ENCODE results near the gene FOXN1.

The FOXN1 gene

GRCh38 chr17:28524476-28525424, 18.6 kb downstream of the FOXN1 start:
- H3K4me3 ChIP-seq (ENCODE audit: insufficient read depth, low read depth, low read length): no peak overlapping the region
- H3K36me3 ChIP-seq (ENCODE audit: control insufficient read depth, insufficient read depth, low read length): no peaks in the 10 kb centered on the region
- no peaks in the 10 kb centered on the region for H3K9me3 ChIP-seq (ENCODE audit: control insufficient read depth, low read length)
- no peaks in the 10 kb centered on the region for H3K27me3 ChIP-seq (ENCODE audit: control insufficient read depth, insufficient read depth, low read length, poor library complexity, severe bottlenecking)
- WGBS, 2 experiments: 95% methylated on average over 25 of the region's 25 CpGs
- no peak overlapping the region for H3K27ac ChIP-seq (ENCODE audit: insufficient read depth, low read depth, low read length, poor library complexity, severe bottlenecking)
- peaks cover 14% of the 10 kb centered on the region for H3K4me1 ChIP-seq (ENCODE audit: control insufficient read depth, insufficient read depth, low read length)

DNA sequence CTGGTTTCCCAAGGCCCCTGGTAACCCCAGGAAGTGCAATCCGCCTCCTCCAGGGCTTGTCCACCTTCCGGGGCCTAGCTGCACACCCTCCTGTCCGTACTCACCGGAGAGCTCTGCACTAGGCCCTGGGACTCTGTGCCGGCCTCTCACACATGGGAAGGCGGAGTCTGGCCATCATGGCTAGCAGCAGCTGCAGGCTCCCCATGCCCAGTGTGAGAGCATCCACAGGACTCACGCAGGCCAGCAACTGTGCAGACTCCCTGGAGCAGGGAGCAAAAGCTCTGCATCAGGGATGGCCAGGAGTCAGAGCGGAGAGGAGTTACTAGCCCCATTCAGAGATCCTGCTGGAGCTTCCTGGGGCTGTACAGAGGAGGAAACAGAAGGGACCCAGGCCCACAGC, 20.2 kb downstream of the FOXN1 start:
- no peak overlapping the region for H3K27ac ChIP-seq (ENCODE audit: insufficient read depth, low read depth, low read length, poor library complexity, severe bottlenecking)
- H3K4me3 ChIP-seq (ENCODE audit: insufficient read depth, low read depth, low read length): no peak overlapping the region
- 91% methylated on average over 8 of the region's 8 CpGs for WGBS, 2 experiments
- no peaks in the 10 kb centered on the region for H3K9me3 ChIP-seq (ENCODE audit: control insufficient read depth, low read length)
- H3K36me3 ChIP-seq (ENCODE audit: control insufficient read depth, insufficient read depth, low read length): no peaks in the 10 kb centered on the region
- H3K4me1 ChIP-seq (ENCODE audit: control insufficient read depth, insufficient read depth, low read length): peaks cover 9% of the 10 kb centered on the region
- no peaks in the 10 kb centered on the region for H3K27me3 ChIP-seq (ENCODE audit: control insufficient read depth, insufficient read depth, low read length, poor library complexity, severe bottlenecking)

- WGBS, 2 experiments: 92 to 99% methylated on average over 2 of the region's 2 CpGs
- Histone ChIP-seq H3K4me3 (ENCODE audit: insufficient read depth, low read depth, low read length) (no peak overlapping the region), H3K36me3 (ENCODE audit: control insufficient read depth, insufficient read depth, low read length) (no peaks in the 10 kb centered on the region), H3K4me1 (ENCODE audit: control insufficient read depth, insufficient read depth, low read length) (peaks cover 13% of the 10 kb centered on the region), H3K9me3 (ENCODE audit: control insufficient read depth, low read length) (no peaks in the 10 kb centered on the region), H3K27ac (ENCODE audit: insufficient read depth, low read depth, low read length, poor library complexity, severe bottlenecking) (no peak overlapping the region), H3K27me3 (ENCODE audit: control insufficient read depth, insufficient read depth, low read length, poor library complexity, severe bottlenecking) (no peaks in the 10 kb centered on the region)
Measured at GRCh38 chr17:28527181-28527681, 21.1 kb downstream of the FOXN1 start.

GRCh38 chr17:28527859-28528258, 21.7 kb downstream of the FOXN1 start:
- WGBS, 2 experiments: 93 to 94% methylated on average over 2 of the region's 2 CpGs
- peaks cover 17% of the 10 kb centered on the region for H3K4me1 ChIP-seq (ENCODE audit: control insufficient read depth, insufficient read depth, low read length)

DNA sequence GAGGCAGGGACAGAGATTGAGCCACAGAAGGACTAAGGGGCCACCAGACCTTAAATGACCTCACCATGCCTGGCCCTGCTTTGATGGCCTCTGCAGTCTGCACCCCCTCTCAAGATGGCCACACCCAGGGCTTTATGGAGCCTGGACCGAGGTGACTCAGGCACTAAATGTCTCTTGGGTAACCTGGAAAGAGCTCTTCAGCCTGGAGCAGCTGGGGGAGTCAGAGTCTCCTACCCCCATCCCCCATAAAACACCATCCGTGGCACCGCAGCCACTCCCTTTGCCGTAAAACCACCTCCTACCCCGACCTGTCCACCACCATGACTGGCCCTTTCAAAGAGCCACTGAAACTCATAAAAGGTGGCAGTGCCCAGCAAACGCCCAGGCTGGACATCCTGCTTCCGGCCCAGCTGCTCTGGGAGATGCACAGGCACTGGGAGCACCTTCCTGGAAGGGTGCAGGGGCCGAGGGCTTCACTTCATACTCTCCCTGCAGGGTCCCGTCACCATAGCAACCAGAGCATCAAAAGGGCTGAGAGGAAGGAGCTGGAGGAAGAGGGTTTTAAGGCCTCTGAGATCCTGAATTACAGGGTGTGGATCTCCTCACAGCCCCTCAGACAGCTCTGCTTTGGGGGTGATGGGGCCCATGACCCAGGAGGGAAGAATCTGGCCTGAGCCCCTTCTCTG, 22.3 kb downstream of the FOXN1 start:
- H3K27me3 ChIP-seq (ENCODE audit: control insufficient read depth, insufficient read depth, low read length, poor library complexity, severe bottlenecking): no peaks in the 10 kb centered on the region
- no peaks in the 10 kb centered on the region for H3K36me3 ChIP-seq (ENCODE audit: control insufficient read depth, insufficient read depth, low read length)
- peaks cover 19% of the 10 kb centered on the region for H3K4me1 ChIP-seq (ENCODE audit: control insufficient read depth, insufficient read depth, low read length)
- WGBS, 2 experiments: 63 to 66% methylated on average over 9 of the region's 9 CpGs
- no peaks in the 10 kb centered on the region for H3K9me3 ChIP-seq (ENCODE audit: control insufficient read depth, low read length)
- no peak overlapping the region for H3K27ac ChIP-seq (ENCODE audit: insufficient read depth, low read depth, low read length, poor library complexity, severe bottlenecking)
- no peak overlapping the region for H3K4me3 ChIP-seq (ENCODE audit: insufficient read depth, low read depth, low read length)

More at GRCh38 chr17:28527859-28528258, 21.7 kb downstream of the FOXN1 start:
- H3K9me3 ChIP-seq (ENCODE audit: control insufficient read depth, low read length): no peaks in the 10 kb centered on the region
- no peak overlapping the region for H3K27ac ChIP-seq (ENCODE audit: insufficient read depth, low read depth, low read length, poor library complexity, severe bottlenecking)
- no peaks in the 10 kb centered on the region for H3K36me3 ChIP-seq (ENCODE audit: control insufficient read depth, insufficient read depth, low read length)
- no peaks in the 10 kb centered on the region for H3K27me3 ChIP-seq (ENCODE audit: control insufficient read depth, insufficient read depth, low read length, poor library complexity, severe bottlenecking)
- H3K4me3 ChIP-seq (ENCODE audit: insufficient read depth, low read depth, low read length): no peak overlapping the region

GRCh38 chr17:28529013-28529400, 22.9 kb downstream of the FOXN1 start:
- H3K27ac ChIP-seq (ENCODE audit: insufficient read depth, low read depth, low read length, poor library complexity, severe bottlenecking): no peak overlapping the region
- WGBS, 2 experiments: 84 to 86% methylated on average over 3 of the region's 3 CpGs
- no peaks in the 10 kb centered on the region for H3K36me3 ChIP-seq (ENCODE audit: control insufficient read depth, insufficient read depth, low read length)
- H3K27me3 ChIP-seq (ENCODE audit: control insufficient read depth, insufficient read depth, low read length, poor library complexity, severe bottlenecking): no peaks in the 10 kb centered on the region
- H3K9me3 ChIP-seq (ENCODE audit: control insufficient read depth, low read length): no peaks in the 10 kb centered on the region
- H3K4me3 ChIP-seq (ENCODE audit: insufficient read depth, low read depth, low read length): no peak overlapping the region
- H3K4me1 ChIP-seq (ENCODE audit: control insufficient read depth, insufficient read depth, low read length): peaks cover 19% of the 10 kb centered on the region

- Histone ChIP-seq H3K27me3 (ENCODE audit: control insufficient read depth, insufficient read depth, low read length, poor library complexity, severe bottlenecking) (no peaks in the 10 kb centered on the region), H3K27ac (ENCODE audit: insufficient read depth, low read depth, low read length, poor library complexity, severe bottlenecking) (no peak overlapping the region), H3K4me1 (ENCODE audit: control insufficient read depth, insufficient read depth, low read length) (peaks cover 19% of the 10 kb centered on the region), H3K9me3 (ENCODE audit: control insufficient read depth, low read length) (no peaks in the 10 kb centered on the region), H3K36me3 (ENCODE audit: control insufficient read depth, insufficient read depth, low read length) (no peaks in the 10 kb centered on the region), H3K4me3 (ENCODE audit: insufficient read depth, low read depth, low read length) (no peak overlapping the region)
- 91 to 92% methylated on average over 4 of the region's 4 CpGs for WGBS, 2 experiments
Measured at GRCh38 chr17:28530250-28530649, 24.1 kb downstream of the FOXN1 start.

DNA sequence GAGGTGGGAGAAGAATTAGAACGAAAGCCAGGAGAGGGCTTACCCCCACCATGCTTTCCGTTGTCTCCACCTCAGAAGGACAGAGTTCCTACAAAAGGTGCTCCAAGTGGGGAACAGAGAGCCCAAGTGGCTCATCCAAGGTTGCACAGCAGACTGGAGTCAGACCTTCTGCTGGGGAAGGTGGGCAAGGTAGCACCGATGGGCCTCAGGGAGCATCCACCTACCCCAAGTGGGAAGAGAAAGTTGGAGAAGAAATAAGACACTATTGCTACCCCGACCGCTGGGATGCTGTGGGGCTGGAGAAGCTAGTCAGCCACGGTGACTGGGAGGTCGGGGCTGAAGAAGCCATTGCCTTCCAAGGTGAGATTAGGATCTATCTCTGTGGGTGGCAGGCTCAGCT, 24.8 kb downstream of the FOXN1 start:
- Histone ChIP-seq H3K27ac (ENCODE audit: insufficient read depth, low read depth, low read length, poor library complexity, severe bottlenecking) (no peak overlapping the region), H3K36me3 (ENCODE audit: control insufficient read depth, insufficient read depth, low read length) (no peaks in the 10 kb centered on the region), H3K4me1 (ENCODE audit: control insufficient read depth, insufficient read depth, low read length) (peaks cover 19% of the 10 kb centered on the region), H3K27me3 (ENCODE audit: control insufficient read depth, insufficient read depth, low read length, poor library complexity, severe bottlenecking) (no peaks in the 10 kb centered on the region), H3K9me3 (ENCODE audit: control insufficient read depth, low read length) (no peaks in the 10 kb centered on the region), H3K4me3 (ENCODE audit: insufficient read depth, low read depth, low read length) (no peak overlapping the region)
- WGBS, 2 experiments: 82% methylated on average over 7 of the region's 7 CpGs

- Histone ChIP-seq H3K27me3 (ENCODE audit: control insufficient read depth, insufficient read depth, low read length, poor library complexity, severe bottlenecking) (no peaks in the 10 kb centered on the region), H3K4me1 (ENCODE audit: control insufficient read depth, insufficient read depth, low read length) (peaks cover 19% of the 10 kb centered on the region), H3K27ac (ENCODE audit: insufficient read depth, low read depth, low read length, poor library complexity, severe bottlenecking) (no peak overlapping the region), H3K4me3 (ENCODE audit: insufficient read depth, low read depth, low read length) (no peak overlapping the region), H3K36me3 (ENCODE audit: control insufficient read depth, insufficient read depth, low read length) (no peaks in the 10 kb centered on the region), H3K9me3 (ENCODE audit: control insufficient read depth, low read length) (no peaks in the 10 kb centered on the region)
- WGBS, 2 experiments: 80 to 83% methylated on average over 7 of the region's 7 CpGs
Measured at GRCh38 chr17:28532050-28532960, 26.2 kb downstream of the FOXN1 start.
